ENCODE measurements around the gene TRIM73. TPM values are rescaled to one million over a fixed set of nuclear protein-coding genes. Genes with fewer than 3 reads are reported as not detected.
A peak's percentile ranks its signal among the peaks of the same experiment; 100 is the strongest.
"Not testable (repeated sequence)": the region's sequence is repeated elsewhere in the genome, so short reads cannot be mapped to it uniquely, and the experiment has no call there.

Gene TRIM73
- total RNA-seq, 1 donor from 2014 or later, result 11.3 TPM

- H3K36me3 Mint-ChIP-seq (ENCODE audit: insufficient read depth); DNase-seq (ENCODE audit: low spot score, unreplicated experiment); H3K9me3 Mint-ChIP-seq (ENCODE audit: low read depth); H3K4me1 Mint-ChIP-seq (ENCODE audit: low read depth); H3K27me3 Mint-ChIP-seq; H3K4me3 Mint-ChIP-seq (ENCODE audit: low read depth): not testable (repeated sequence)
- peak overlapping the region; percentile 94 for H3K27ac Mint-ChIP-seq
These were observed 24.7 kb downstream of the TRIM73 start for GRCh38 chr7:75420152-75420551.

- not testable (repeated sequence) for H3K27me3 Mint-ChIP-seq; H3K4me1 Mint-ChIP-seq (ENCODE audit: low read depth); H3K36me3 Mint-ChIP-seq (ENCODE audit: insufficient read depth); H3K9me3 Mint-ChIP-seq (ENCODE audit: low read depth); H3K4me3 Mint-ChIP-seq (ENCODE audit: low read depth); DNase-seq (ENCODE audit: low spot score, unreplicated experiment); H3K27ac Mint-ChIP-seq
These were observed 26.6 kb downstream of the TRIM73 start for GRCh38 chr7:75421798-75422710.

- H3K4me3 Mint-ChIP-seq (ENCODE audit: low read depth); H3K27me3 Mint-ChIP-seq; H3K9me3 Mint-ChIP-seq (ENCODE audit: low read depth); DNase-seq (ENCODE audit: low spot score, unreplicated experiment); H3K36me3 Mint-ChIP-seq (ENCODE audit: insufficient read depth); H3K4me1 Mint-ChIP-seq (ENCODE audit: low read depth); H3K27ac Mint-ChIP-seq: not testable (repeated sequence)
These were observed 28.1 kb downstream of the TRIM73 start for GRCh38 chr7:75423481-75423880.

GRCh38 chr7:75439000-75439399, 43.6 kb downstream of the TRIM73 start:
- not testable (repeated sequence) for H3K4me3 Mint-ChIP-seq (ENCODE audit: low read depth); H3K4me1 Mint-ChIP-seq (ENCODE audit: low read depth); DNase-seq (ENCODE audit: low spot score, unreplicated experiment); H3K9me3 Mint-ChIP-seq (ENCODE audit: low read depth); H3K27me3 Mint-ChIP-seq
- H3K36me3 Mint-ChIP-seq (ENCODE audit: insufficient read depth), result peaks cover 16% of the 10 kb centered on the region
- H3K27ac Mint-ChIP-seq, result peak overlapping the region; percentile 33

GRCh38 chr7:75442101-75442464, 46.7 kb downstream of the TRIM73 start:
- H3K9me3 Mint-ChIP-seq (ENCODE audit: low read depth); H3K36me3 Mint-ChIP-seq (ENCODE audit: insufficient read depth); H3K4me1 Mint-ChIP-seq (ENCODE audit: low read depth); H3K27me3 Mint-ChIP-seq; DNase-seq (ENCODE audit: low spot score, unreplicated experiment): not testable (repeated sequence)
- Mint-ChIP-seq H3K27ac (peak overlapping the region; percentile 96), H3K4me3 (ENCODE audit: low read depth) (peak overlapping the region; percentile 86)

- not testable (repeated sequence) for H3K4me1 Mint-ChIP-seq (ENCODE audit: low read depth); H3K9me3 Mint-ChIP-seq (ENCODE audit: low read depth); H3K27me3 Mint-ChIP-seq; H3K36me3 Mint-ChIP-seq (ENCODE audit: insufficient read depth)
- peak overlapping the region; percentile 90 for H3K4me3 Mint-ChIP-seq (ENCODE audit: low read depth)
- DNase-seq (ENCODE audit: low spot score, unreplicated experiment), result peak; percentile 39
- H3K27ac Mint-ChIP-seq, result peak overlapping the region; percentile 98
These were observed 47.2 kb downstream of the TRIM73 start for GRCh38 chr7:75442465-75443111.

- not testable (repeated sequence) for H3K27me3 Mint-ChIP-seq; H3K36me3 Mint-ChIP-seq (ENCODE audit: insufficient read depth); H3K9me3 Mint-ChIP-seq (ENCODE audit: low read depth); H3K27ac Mint-ChIP-seq; DNase-seq (ENCODE audit: low spot score, unreplicated experiment); H3K4me1 Mint-ChIP-seq (ENCODE audit: low read depth); H3K4me3 Mint-ChIP-seq (ENCODE audit: low read depth)
These were observed 54.5 kb downstream of the TRIM73 start for GRCh38 chr7:75449946-75450345.

- H3K4me1 Mint-ChIP-seq (ENCODE audit: low read depth); H3K4me3 Mint-ChIP-seq (ENCODE audit: low read depth); H3K9me3 Mint-ChIP-seq (ENCODE audit: low read depth); DNase-seq (ENCODE audit: low spot score, unreplicated experiment); H3K36me3 Mint-ChIP-seq (ENCODE audit: insufficient read depth); H3K27ac Mint-ChIP-seq; H3K27me3 Mint-ChIP-seq: not testable (repeated sequence)
- TF ChIP-seq CTCF (IDR thresholded peaks at IDR 0.05; ENCODE audit: unreplicated experiment), result peak; percentile 54
These were observed 57.1 kb downstream of the TRIM73 start for GRCh38 chr7:75452494-75452955.

Other genes with a start within 250 kb of the TRIM73 start
- gene POM121C, start 90.7 kb downstream of the TRIM73 start, total RNA-seq, result 68.6 and 70.6 TPM in 2 replicates
- gene SPDYE5, start 96.7 kb downstream of the TRIM73 start, total RNA-seq, result not detected in 2 replicates